GM23338 (cell line): ENCODE results near the gene SEPTIN11. TPM values are rescaled to one million over a fixed set of nuclear protein-coding genes. Genes with fewer than 3 reads are reported as not detected.

Experiments used
- ATAC-seq: fragments of 200-7000 bp; cut with Tn5 transposase; 3 replicates; pipeline ENCODE4 v1.9.1; 2020
- DNase-seq: peaks from one replicate; pipeline ENCODE4 v3.0.0-alpha.2; 2015; ENCODE audit warnings: low spot score
- H2AFZ ChIP-seq: fragments of 200-600 bp; sonication (generic); 2 replicates; pipeline ENCODE4 v1.8.0; 2016; ENCODE audit warnings: antibody characterized with exemption, mild to moderate bottlenecking, moderate library complexity
- H3F3A ChIP-seq: fragments of 200-600 bp; sonication (generic); replicated peaks from 2 replicates; pipeline ENCODE4 v1.8.0; 2017; ENCODE audit warnings: antibody characterized with exemption, mixed run types, low read depth
- H3K27ac ChIP-seq: fragments of 200-600 bp; sonication (generic); 2 replicates; pipeline ENCODE4 v1.6.1; 2016; ENCODE audit warnings: low read depth
- H3K27me3 ChIP-seq: fragments of 200-600 bp; sonication (generic); 2 replicates; pipeline ENCODE4 v1.8.0; 2016; ENCODE audit warnings: mild to moderate bottlenecking, mixed run types, moderate library complexity; ENCODE audit not compliant: insufficient read depth
- H3K36me3 ChIP-seq: fragments of 200-600 bp; sonication (generic); 2 replicates; pipeline ENCODE4 v1.8.0; 2016; ENCODE audit warnings: mild to moderate bottlenecking; ENCODE audit not compliant: insufficient read depth
- H3K4me1 ChIP-seq: fragments of 200-600 bp; sonication (generic); 2 replicates; pipeline ENCODE4 v1.8.0; 2016; ENCODE audit warnings: mild to moderate bottlenecking, moderate library complexity; ENCODE audit not compliant: insufficient read depth
- H3K4me2 ChIP-seq: fragments of 200-600 bp; sonication (generic); 2 replicates; pipeline ENCODE4 v1.7.1; 2017; ENCODE audit warnings: mixed run types
- H3K4me3 ChIP-seq: fragments of 200-600 bp; sonication (generic); 2 replicates; pipeline ENCODE4 v1.6.1; 2016; ENCODE audit warnings: mixed run types
- H3K79me2 ChIP-seq: fragments of 200-600 bp; sonication (generic); replicated peaks from 2 replicates; pipeline ENCODE4 v1.8.0; 2017; ENCODE audit warnings: mild to moderate bottlenecking; ENCODE audit not compliant: insufficient read depth
- H3K9me2 ChIP-seq: fragments of 200-600 bp; sonication (generic); 2 replicates; pipeline ENCODE4 v1.8.0; 2017; ENCODE audit not compliant: insufficient read depth
- H4K20me1 ChIP-seq: fragments of 200-600 bp; sonication (generic); replicated peaks from 2 replicates; pipeline ENCODE4 v1.8.0; 2017; ENCODE audit warnings: mild to moderate bottlenecking; ENCODE audit not compliant: insufficient read depth
- H3K27ac Mint-ChIP-seq: 2 replicates; pipeline ENCODE4 v1.8.0; 2020; ENCODE audit warnings: inconsistent platforms, mild to moderate bottlenecking, moderate library complexity, mixed read lengths
- H3K27me3 Mint-ChIP-seq: 3 replicates; pipeline ENCODE4 v1.8.0; 2022; ENCODE audit warnings: low read depth, mild to moderate bottlenecking, moderate library complexity, mixed read lengths, inconsistent platforms; ENCODE audit not compliant: insufficient read depth, poor library complexity
- H3K36me3 Mint-ChIP-seq: 3 replicates; pipeline ENCODE4 v1.8.0; 2021; ENCODE audit warnings: low read depth, mild to moderate bottlenecking, inconsistent platforms, moderate library complexity, mixed read lengths
- H3K4me1 Mint-ChIP-seq: 3 replicates; pipeline ENCODE4 v1.8.0; 2020; ENCODE audit warnings: mild to moderate bottlenecking, inconsistent platforms, mixed read lengths
- H3K4me3 Mint-ChIP-seq: 3 replicates; pipeline ENCODE4 v1.8.0; 2021; ENCODE audit warnings: moderate library complexity, mild to moderate bottlenecking, inconsistent platforms, mixed read lengths
- H3K9me3 Mint-ChIP-seq: 3 replicates; pipeline ENCODE4 v1.8.0; 2020; ENCODE audit warnings: moderate library complexity, mild to moderate bottlenecking, inconsistent platforms, mixed read lengths
- CREB1 ChIP-seq: fragments of 250-450 bp; sonication (Bioruptor Pico); IDR thresholded peaks from 2 replicates; pipeline ENCODE4 v1.5.0; 2020; ENCODE audit warnings: low read depth, mild to moderate bottlenecking, moderate library complexity
- EZH2 ChIP-seq: fragments of 200-600 bp; sonication (generic); IDR thresholded peaks from one replicate; pipeline ENCODE4 v1.8.0; 2017; ENCODE audit warnings: antibody characterized with exemption, mild to moderate bottlenecking, low read depth; ENCODE audit not compliant: unreplicated experiment
- EZH2phosphoT487 ChIP-seq: fragments of 200-600 bp; sonication (generic); IDR thresholded peaks from one replicate; pipeline ENCODE4 v1.8.1; 2018; ENCODE audit warnings: antibody characterized with exemption; ENCODE audit not compliant: unreplicated experiment
- JUNB ChIP-seq: IDR thresholded peaks from one replicate; pipeline ENCODE4 v1.6.1; 2016; ENCODE audit warnings: antibody characterized with exemption; ENCODE audit not compliant: unreplicated experiment
- NANOG ChIP-seq: IDR thresholded peaks from 2 replicates; pipeline ENCODE4 v1.6.1; 2016; ENCODE audit warnings: antibody characterized with exemption, borderline replicate concordance
- POLR2AphosphoS5 ChIP-seq: IDR thresholded peaks from 2 replicates; pipeline ENCODE4 v1.6.1; 2016; ENCODE audit warnings: antibody characterized with exemption, low read depth
- REST ChIP-seq: IDR thresholded peaks from one replicate; pipeline ENCODE4 v1.6.1; 2018; ENCODE audit warnings: antibody characterized with exemption; ENCODE audit not compliant: unreplicated experiment
- STAT1 ChIP-seq: IDR thresholded peaks from one replicate; pipeline ENCODE4 v1.6.1; 2016; ENCODE audit warnings: antibody characterized with exemption; ENCODE audit not compliant: unreplicated experiment
- ZNF114 ChIP-seq: fragments of 250-450 bp; sonication (Bioruptor Pico); IDR thresholded peaks from 2 replicates; pipeline ENCODE4 v1.5.0; 2020; ENCODE audit warnings: mild to moderate bottlenecking, moderate library complexity
- ZNF331 ChIP-seq: fragments of 250-450 bp; sonication (Bioruptor Pico); IDR thresholded peaks from 2 replicates; pipeline ENCODE4 v1.5.0; 2020; ENCODE audit warnings: low read depth, mild to moderate bottlenecking, moderate library complexity
- polyA plus RNA-seq: library from polyadenylated mRNA; unstranded; fragments of >200 nt; fragmentation: Nextera tagmentation; extraction: Ambion mirVana; gene quantifications from 2 replicates; pipeline ENCODE4 v1.2.1, GENCODE V29; 2016
- total RNA-seq: library from RNA; depleted of rRNA; stranded (reverse); fragments of >200 nt; shearing (Covaris generic); gene quantifications from 2 replicates; pipeline ENCODE4 v1.2.3, GENCODE V29; 2014
- TF ChIP-seq, protein P1 (sequence below): fragments of 250-450 bp; sonication (Bioruptor Pico); IDR thresholded peaks from 2 replicates; pipeline ENCODE4 v1.5.0; 2020; ENCODE audit warnings: mild to moderate bottlenecking, moderate library complexity

SEPTIN11 gene
- total and polyA plus RNA-seq, 2 experiments from 2014 or later: 80.0 to 81.6 TPM

- no peaks in the 10 kb centered on the region for H3F3A ChIP-seq
- no peak overlapping the region for H3K4me3 Mint-ChIP-seq
- peaks cover 19% of the 10 kb centered on the region for H4K20me1 ChIP-seq
- ATAC-seq (no peak), DNase-seq (no peak)
- peaks cover 73% of the 10 kb centered on the region for H3K79me2 ChIP-seq
- no peaks in the 10 kb centered on the region for H3K9me2 ChIP-seq
- H2AFZ ChIP-seq: no peak overlapping the region
- no peak overlapping the region for H3K27ac ChIP-seq
- peaks cover 2% of the 10 kb centered on the region; the same call in 2 of the 3 replicates for H3K36me3 Mint-ChIP-seq
- peaks cover 29% of the 10 kb centered on the region for H3K4me1 ChIP-seq
- peaks cover 22% of the 10 kb centered on the region for H3K27me3 ChIP-seq
- no peaks in the 10 kb centered on the region for H3K36me3 ChIP-seq
- no peak overlapping the region for H3K4me3 ChIP-seq
- H3K4me2 ChIP-seq: no peak overlapping the region
- H3K27me3 Mint-ChIP-seq: peaks cover 21% of the 10 kb centered on the region
- no peaks in the 10 kb centered on the region for H3K9me3 Mint-ChIP-seq
- no peak overlapping the region for H3K27ac Mint-ChIP-seq
- TF ChIP-seq ZNF331: no peak
- no peak for TF ChIP-seq NANOG
- no peak for TF ChIP-seq EZH2phosphoT487
- TF ChIP-seq JUNB: no peak
- no peak for TF ChIP-seq ZNF114 (CRISPR knock-in tag)
- no peak for TF ChIP-seq CREB1
- H3K4me1 Mint-ChIP-seq: peaks cover 47% of the 10 kb centered on the region
These were observed 3.4 kb downstream of the SEPTIN11 start for GRCh38 chr4:76952656-76953582.

DNA sequence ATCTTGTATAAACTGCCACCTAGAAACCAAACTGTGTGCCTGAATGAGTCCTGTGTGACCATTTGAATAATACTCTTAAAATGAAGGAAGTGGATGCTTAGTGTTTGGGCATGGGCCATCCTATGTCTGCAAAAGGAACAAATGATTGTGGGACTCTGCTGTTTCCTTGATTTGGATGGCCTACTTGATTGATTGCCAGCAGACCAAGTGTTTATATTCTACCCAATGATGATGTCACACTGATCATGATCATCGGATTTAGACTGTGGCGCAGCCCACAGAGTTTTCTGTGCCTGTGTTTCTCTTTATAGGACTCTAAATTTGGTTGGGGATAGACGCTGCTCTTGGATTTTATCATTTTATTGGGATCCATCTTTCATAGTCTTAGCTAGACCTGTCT is 4.4 kb downstream of the SEPTIN11 start:
- Histone ChIP-seq H3K4me3 (no peak overlapping the region), H3K4me2 (no peak overlapping the region), H3K36me3 (no peaks in the 10 kb centered on the region), H3F3A (no peaks in the 10 kb centered on the region), H2AFZ (no peak overlapping the region), H3K4me1 (peaks cover 27% of the 10 kb centered on the region), H4K20me1 (peaks cover 17% of the 10 kb centered on the region), H3K9me2 (no peaks in the 10 kb centered on the region), H3K79me2 (peaks cover 79% of the 10 kb centered on the region), H3K27me3 (peaks cover 14% of the 10 kb centered on the region), H3K27ac (no peak overlapping the region)
- no peak for DNase-seq
- no peaks in the 10 kb centered on the region for H3K9me3 Mint-ChIP-seq
- H3K27me3 Mint-ChIP-seq: peaks cover 11% of the 10 kb centered on the region
- no peak for ATAC-seq
- H3K27ac Mint-ChIP-seq: no peak overlapping the region
- peaks cover 45% of the 10 kb centered on the region for H3K4me1 Mint-ChIP-seq
- no peaks in the 10 kb centered on the region; the same call in 1 of the 3 replicates for H3K36me3 Mint-ChIP-seq
- H3K4me3 Mint-ChIP-seq: no peak overlapping the region
- TF ChIP-seq STAT1 (no peak), ZNF331 (no peak), NANOG (no peak), EZH2phosphoT487 (no peak), EZH2 (no peak), REST (no peak), POLR2AphosphoS5 (no peak), JUNB (no peak), CREB1 (no peak)
- TF ChIP-seq, protein P1, sequence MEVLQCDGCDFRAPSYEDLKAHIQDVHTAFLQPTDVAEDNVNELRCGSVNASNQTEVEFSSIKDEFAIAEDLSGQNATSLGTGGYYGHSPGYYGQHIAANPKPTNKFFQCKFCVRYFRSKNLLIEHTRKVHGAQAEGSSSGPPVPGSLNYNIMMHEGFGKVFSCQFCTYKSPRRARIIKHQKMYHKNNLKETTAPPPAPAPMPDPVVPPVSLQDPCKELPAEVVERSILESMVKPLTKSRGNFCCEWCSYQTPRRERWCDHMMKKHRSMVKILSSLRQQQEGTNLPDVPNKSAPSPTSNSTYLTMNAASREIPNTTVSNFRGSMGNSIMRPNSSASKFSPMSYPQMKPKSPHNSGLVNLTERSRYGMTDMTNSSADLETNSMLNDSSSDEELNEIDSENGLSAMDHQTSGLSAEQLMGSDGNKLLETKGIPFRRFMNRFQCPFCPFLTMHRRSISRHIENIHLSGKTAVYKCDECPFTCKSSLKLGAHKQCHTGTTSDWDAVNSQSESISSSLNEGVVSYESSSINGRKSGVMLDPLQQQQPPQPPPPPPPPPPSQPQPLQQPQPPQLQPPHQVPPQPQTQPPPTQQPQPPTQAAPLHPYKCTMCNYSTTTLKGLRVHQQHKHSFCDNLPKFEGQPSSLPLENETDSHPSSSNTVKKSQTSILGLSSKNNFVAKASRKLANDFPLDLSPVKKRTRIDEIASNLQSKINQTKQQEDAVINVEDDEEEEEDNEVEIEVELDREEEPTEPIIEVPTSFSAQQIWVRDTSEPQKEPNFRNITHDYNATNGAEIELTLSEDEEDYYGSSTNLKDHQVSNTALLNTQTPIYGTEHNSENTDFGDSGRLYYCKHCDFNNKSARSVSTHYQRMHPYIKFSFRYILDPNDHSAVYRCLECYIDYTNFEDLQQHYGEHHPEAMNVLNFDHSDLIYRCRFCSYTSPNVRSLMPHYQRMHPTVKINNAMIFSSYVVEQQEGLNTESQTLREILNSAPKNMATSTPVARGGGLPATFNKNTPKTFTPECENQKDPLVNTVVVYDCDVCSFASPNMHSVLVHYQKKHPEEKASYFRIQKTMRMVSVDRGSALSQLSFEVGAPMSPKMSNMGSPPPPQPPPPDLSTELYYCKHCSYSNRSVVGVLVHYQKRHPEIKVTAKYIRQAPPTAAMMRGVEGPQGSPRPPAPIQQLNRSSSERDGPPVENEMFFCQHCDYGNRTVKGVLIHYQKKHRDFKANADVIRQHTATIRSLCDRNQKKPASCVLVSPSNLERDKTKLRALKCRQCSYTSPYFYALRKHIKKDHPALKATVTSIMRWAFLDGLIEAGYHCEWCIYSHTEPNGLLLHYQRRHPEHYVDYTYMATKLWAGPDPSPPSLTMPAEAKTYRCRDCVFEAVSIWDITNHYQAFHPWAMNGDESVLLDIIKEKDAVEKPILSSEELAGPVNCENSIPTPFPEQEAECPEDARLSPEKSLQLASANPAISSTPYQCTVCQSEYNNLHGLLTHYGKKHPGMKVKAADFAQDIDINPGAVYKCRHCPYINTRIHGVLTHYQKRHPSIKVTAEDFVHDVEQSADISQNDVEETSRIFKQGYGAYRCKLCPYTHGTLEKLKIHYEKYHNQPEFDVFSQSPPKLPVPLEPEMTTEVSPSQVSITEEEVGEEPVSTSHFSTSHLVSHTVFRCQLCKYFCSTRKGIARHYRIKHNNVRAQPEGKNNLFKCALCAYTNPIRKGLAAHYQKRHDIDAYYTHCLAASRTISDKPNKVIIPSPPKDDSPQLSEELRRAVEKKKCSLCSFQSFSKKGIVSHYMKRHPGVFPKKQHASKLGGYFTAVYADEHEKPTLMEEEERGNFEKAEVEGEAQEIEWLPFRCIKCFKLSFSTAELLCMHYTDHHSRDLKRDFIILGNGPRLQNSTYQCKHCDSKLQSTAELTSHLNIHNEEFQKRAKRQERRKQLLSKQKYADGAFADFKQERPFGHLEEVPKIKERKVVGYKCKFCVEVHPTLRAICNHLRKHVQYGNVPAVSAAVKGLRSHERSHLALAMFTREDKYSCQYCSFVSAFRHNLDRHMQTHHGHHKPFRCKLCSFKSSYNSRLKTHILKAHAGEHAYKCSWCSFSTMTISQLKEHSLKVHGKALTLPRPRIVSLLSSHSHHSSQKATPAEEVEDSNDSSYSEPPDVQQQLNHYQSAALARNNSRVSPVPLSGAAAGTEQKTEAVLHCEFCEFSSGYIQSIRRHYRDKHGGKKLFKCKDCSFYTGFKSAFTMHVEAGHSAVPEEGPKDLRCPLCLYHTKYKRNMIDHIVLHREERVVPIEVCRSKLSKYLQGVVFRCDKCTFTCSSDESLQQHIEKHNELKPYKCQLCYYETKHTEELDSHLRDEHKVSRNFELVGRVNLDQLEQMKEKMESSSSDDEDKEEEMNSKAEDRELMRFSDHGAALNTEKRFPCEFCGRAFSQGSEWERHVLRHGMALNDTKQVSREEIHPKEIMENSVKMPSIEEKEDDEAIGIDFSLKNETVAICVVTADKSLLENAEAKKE: no peak
